Small intestine (tissue), 16 donors: ENCODE results near the gene HMOX2. TPM values are rescaled to one million over a fixed set of nuclear protein-coding genes. Genes with fewer than 3 reads are reported as not detected.
A peak's percentile ranks its signal among the peaks of the same experiment; 100 is the strongest.

ENCODE experiments used
- DNase-seq, 2 donors: peaks; one replicate each; pipeline versions ENCODE4 v3.0.0 to v3.0.0-alpha.2; 2013
- FAIRE-seq: peaks from 2 replicates; lab custom pipeline; 2012; peaks lifted over from hg19 to GRCh38; lab: Jason Lieb, UNC
- H3K27ac ChIP-seq, 3 donors: one replicate each; pipeline ENCODE4 v1.5.1; 2013; ENCODE audit warnings: low read length in 2 of 3, mild to moderate bottlenecking in 2 of 3, control low read depth in 1 of 3, inconsistent platforms in 1 of 3, low read depth in 1 of 3, moderate library complexity in 1 of 3
- H3K27me3 ChIP-seq, 3 donors: one replicate each; pipeline ENCODE4 v1.6.1; 2013; ENCODE audit warnings: low read length in 3 of 3, inconsistent platforms in 1 of 3; ENCODE audit not compliant: control insufficient read depth in 3 of 3, insufficient read depth in 3 of 3
- H3K36me3 ChIP-seq, 3 donors: one replicate each; pipeline ENCODE4 v1.6.1; 2013; ENCODE audit warnings: low read length in 3 of 3, inconsistent platforms in 1 of 3, low read depth in 1 of 3, mild to moderate bottlenecking in 1 of 3, moderate library complexity in 1 of 3; ENCODE audit not compliant: control insufficient read depth in 3 of 3, insufficient read depth in 2 of 3
- H3K4me1 ChIP-seq, 3 donors: one replicate each; pipeline ENCODE4 v1.6.1; 2013; ENCODE audit warnings: low read length in 2 of 3, inconsistent platforms in 1 of 3, low read depth in 1 of 3, mild to moderate bottlenecking in 1 of 3, moderate library complexity in 1 of 3; ENCODE audit not compliant: control insufficient read depth in 3 of 3, insufficient read depth in 2 of 3
- H3K4me3 ChIP-seq, 3 donors: one replicate each; pipeline ENCODE4 v1.5.1; 2013; ENCODE audit warnings: low read length in 3 of 3, control low read depth in 1 of 3, inconsistent platforms in 1 of 3, low read depth in 1 of 3, mild to moderate bottlenecking in 1 of 3, moderate library complexity in 1 of 3
- H3K9me3 ChIP-seq, 2 donors: one replicate each; pipeline ENCODE4 v1.6.1; 2013; ENCODE audit warnings: low read depth in 1 of 2, low read length in 1 of 2; ENCODE audit not compliant: control insufficient read depth in 2 of 2, insufficient read depth in 1 of 2
- WGBS, 3 donors: extraction: QIAGEN DNeasy Blood & Tissue Kit; methylation state at CpG; one replicate each; pipeline ENCODE4 v1.1.7; 2013; 5-methylcytosine and 5-hydroxymethylcytosine counted together
- long read RNA-seq, 10 donors: transcript quantifications; one replicate each; lab custom pipeline, GENCODE V29; 2026
- polyA plus RNA-seq, 4 donors: library from polyadenylated mRNA; stranded (reverse) in 3 of 4; unstranded in 1 of 4; fragments of 200-250 nt in 3 of 4; fragments of 120-200 nt in 1 of 4; gene quantifications; one replicate each; pipeline versions ENCODE4 v1.2.1 to v1.2.3, GENCODE V29; 2013
- donor health status: healthy with polysubstance abuse.
- donor health status: control.
- donor health status: control.
- donor health status: Bipolar disorder and iron deficiency.
- donor health status: healthy.

Gene HMOX2, protein sequence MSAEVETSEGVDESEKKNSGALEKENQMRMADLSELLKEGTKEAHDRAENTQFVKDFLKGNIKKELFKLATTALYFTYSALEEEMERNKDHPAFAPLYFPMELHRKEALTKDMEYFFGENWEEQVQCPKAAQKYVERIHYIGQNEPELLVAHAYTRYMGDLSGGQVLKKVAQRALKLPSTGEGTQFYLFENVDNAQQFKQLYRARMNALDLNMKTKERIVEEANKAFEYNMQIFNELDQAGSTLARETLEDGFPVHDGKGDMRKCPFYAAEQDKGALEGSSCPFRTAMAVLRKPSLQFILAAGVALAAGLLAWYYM
- polyA plus RNA-seq, result 10 to 100 TPM; 42.1 to 89.7 (median 74.6) TPM
- long read RNA-seq, donor 1, result 0 reads
- long read RNA-seq, donor 2, transcript HMOX2-208 (6 exons, 2,147 nt), result major isoform, 9 of 18 reads
- long read RNA-seq, donor 2, partial matches to known transcripts, result 7 of 18 reads
- long read RNA-seq, donor 2, other reads (novel, unspliced or antisense), result 0 of 18 reads
- long read RNA-seq, donor 3, transcript HMOX2-208 (6 exons, 2,147 nt), result major isoform, 10 of 19 reads
- long read RNA-seq, donor 3, partial matches to known transcripts, result 5 of 19 reads
- long read RNA-seq, donor 3, other reads (novel, unspliced or antisense), result 0 of 19 reads
- long read RNA-seq, donor 4, result 0 reads
- long read RNA-seq, donor 5, partial matches to known transcripts, result 0 of 3 reads
- long read RNA-seq, donor 5, other reads (novel, unspliced or antisense), result 0 of 3 reads
- long read RNA-seq, donor 6, transcript HMOX2-208 (6 exons, 2,147 nt), result major isoform, 12 of 22 reads
- long read RNA-seq, donor 6, partial matches to known transcripts, result 8 of 22 reads
- long read RNA-seq, donor 6, other reads (novel, unspliced or antisense), result 0 of 22 reads
- long read RNA-seq, donor 7, transcript HMOX2-208 (6 exons, 2,147 nt), result major isoform, 30 of 43 reads
- long read RNA-seq, donor 7, partial matches to known transcripts, result 11 of 43 reads
- long read RNA-seq, donor 7, other reads (novel, unspliced or antisense), result 0 of 43 reads
- long read RNA-seq, donor 8, partial matches to known transcripts, result 0 of 2 reads
- long read RNA-seq, donor 8, other reads (novel, unspliced or antisense), result 0 of 2 reads
- long read RNA-seq, donor 9, transcript HMOX2-208 (6 exons, 2,147 nt), result major isoform, 5 of 6 reads
- long read RNA-seq, donor 9, partial matches to known transcripts, result 0 of 6 reads
- long read RNA-seq, donor 9, other reads (novel, unspliced or antisense), result 0 of 6 reads
- long read RNA-seq, donor 10, transcript HMOX2-208 (6 exons, 2,147 nt), result major isoform, 10 of 20 reads
- long read RNA-seq, donor 10, partial matches to known transcripts, result 6 of 20 reads
- long read RNA-seq, donor 10, other reads (novel, unspliced or antisense), result 0 of 20 reads

DNA sequence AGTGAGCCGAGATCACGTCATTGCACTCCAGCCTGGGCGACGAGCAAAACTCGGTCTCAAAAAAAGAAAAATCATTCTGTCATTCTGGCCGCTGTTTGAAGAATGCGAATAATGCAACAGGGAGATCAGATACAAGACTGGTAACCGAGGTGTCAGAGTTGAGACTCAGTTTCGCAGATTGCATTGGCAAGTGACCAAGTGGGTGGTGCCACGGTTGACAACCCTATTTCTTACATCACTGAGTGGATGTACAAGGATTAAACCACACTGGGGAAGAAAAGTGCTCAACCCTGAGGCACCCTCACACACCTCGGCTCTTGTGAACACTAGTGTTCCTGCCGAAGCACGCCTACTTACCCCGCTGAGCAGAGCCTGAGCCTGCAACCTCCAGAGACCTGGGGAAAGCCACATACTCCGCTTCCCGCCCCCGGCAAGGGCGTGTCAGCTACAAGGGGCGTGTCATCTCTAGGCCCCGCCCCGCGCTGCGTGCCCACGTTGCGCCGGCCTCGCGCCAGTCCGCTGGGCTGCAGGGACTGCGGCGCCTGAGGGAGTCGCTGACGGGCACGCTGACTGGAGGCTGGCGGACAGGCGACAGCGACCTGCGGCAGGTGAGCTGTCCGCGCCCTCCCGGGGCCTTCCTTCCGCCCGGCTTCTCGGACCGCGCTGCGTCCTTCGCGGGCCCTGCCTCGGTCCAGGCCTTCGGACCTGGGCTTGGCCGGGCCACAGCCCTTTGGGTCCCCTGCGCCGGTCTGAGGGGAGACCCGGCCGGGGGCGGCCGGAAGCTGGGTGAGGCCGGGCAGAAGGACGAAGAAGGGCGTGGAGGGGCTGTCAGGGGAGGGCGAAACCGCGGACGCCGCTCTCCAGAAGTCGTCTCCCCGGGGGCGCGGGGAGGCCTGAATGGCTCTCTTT is at the start of gene HMOX2:
Gene HMOX2 (plus strand): TSS at position 519 of the 909 bp plus-strand sequence. CDS start 29,127 bp downstream, outside the sequence.
- Histone ChIP-seq H3K36me3 (peaks cover 0 to 3% (median 0%) of the 10 kb centered on the region in 3 donors), H3K4me1 (peaks cover 0 to 9% (median 2%) of the 10 kb centered on the region in 3 donors), H3K27ac (peak within 1 kb of the TSS; percentile 76 to 87 (median 86)), H3K9me3 (peaks cover 0 to 10% of the 10 kb centered on the region in 2 donors), H3K4me3 (peak within 1 kb of the TSS; percentile 70 to 88 (median 74)), H3K27me3 (no peaks in the 10 kb centered on the region)
- WGBS, 3 donors, result 8 to 11% (median 8%) methylated on average over 55 to 70 of the region's 70 CpGs
- FAIRE-seq (no peak), DNase-seq (peak; percentile 94 to 97)

DNA sequence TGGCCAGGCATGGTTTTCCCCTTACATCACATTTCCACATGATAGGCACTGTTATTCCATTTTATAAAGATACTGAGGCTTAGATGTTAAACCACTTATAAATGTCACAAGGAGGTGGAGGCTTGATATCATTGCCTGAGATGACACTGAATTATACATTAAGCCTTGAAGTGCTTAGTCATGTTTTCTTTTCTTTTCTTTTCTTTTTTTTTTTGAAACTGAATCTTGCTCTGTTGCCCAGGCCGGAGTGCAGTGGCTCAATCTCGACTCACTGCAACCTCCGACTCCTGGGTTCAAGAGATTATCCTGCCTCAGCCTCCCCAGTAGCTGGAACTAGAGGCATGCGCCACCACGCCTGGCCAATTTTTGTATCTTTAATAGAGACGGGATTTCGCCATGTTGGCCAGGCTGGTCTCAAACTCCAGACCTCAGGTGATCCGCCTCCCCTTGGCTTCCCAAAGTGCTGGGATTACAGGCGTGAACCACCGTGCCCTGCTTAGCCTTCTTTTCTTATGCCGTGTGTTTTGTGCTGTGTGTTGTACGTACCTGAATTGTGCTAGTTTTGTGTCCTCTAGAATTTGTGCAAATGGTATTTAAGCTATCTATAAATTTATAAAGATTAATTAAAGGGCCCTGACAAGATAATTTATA is 49.4 kb upstream of the HMOX2 start:
- Histone ChIP-seq H3K27me3 (no peaks in the 10 kb centered on the region), H3K27ac (peak overlapping the region in 2 of 3 donors; percentile 71 to 100), H3K4me3 (peak overlapping the region in 2 of 3 donors; percentile 96 to 99), H3K4me1 (peaks cover 0 to 13% (median 0%) of the 10 kb centered on the region in 3 donors), H3K36me3 (peaks cover 0 to 29% (median 4%) of the 10 kb centered on the region in 3 donors), H3K9me3 (no peaks in the 10 kb centered on the region)
- FAIRE-seq, result no peak
- no peak for DNase-seq
- 73 to 79% (median 74%) methylated on average over 12 of the region's 12 CpGs for whole genome bisulfite sequencing, 3 donors

DNA sequence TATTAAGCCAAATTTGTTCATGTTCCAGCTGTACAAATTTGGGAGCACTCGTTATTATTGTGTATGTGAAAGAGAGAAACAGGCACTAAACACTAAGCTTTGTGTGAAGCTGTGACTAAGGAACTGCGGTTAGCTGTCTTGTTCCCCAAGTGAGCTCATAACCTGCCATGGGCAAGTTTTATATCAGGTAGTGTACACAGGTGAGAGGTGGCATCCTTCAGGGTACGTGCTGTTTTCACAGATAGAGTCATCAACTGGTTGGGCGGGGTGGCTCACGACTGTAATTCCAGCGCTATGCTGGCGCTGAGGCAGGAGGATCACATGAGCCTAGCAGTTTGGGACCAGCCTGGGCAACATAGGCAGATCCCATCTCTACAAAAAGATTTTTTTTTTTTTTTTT is 47.7 kb upstream of the HMOX2 start:
- Histone ChIP-seq H3K4me1 (peaks cover 0 to 13% (median 0%) of the 10 kb centered on the region in 3 donors), H3K36me3 (peaks cover 0 to 40% (median 7%) of the 10 kb centered on the region in 3 donors), H3K4me3 (no peak overlapping the region), H3K27me3 (no peaks in the 10 kb centered on the region), H3K27ac (no peak overlapping the region), H3K9me3 (no peaks in the 10 kb centered on the region)
- 89 to 93% (median 91%) methylated on average over 7 of the region's 7 CpGs for WGBS, 3 donors
- FAIRE-seq, result no peak
- no peak for DNase-seq

DNA sequence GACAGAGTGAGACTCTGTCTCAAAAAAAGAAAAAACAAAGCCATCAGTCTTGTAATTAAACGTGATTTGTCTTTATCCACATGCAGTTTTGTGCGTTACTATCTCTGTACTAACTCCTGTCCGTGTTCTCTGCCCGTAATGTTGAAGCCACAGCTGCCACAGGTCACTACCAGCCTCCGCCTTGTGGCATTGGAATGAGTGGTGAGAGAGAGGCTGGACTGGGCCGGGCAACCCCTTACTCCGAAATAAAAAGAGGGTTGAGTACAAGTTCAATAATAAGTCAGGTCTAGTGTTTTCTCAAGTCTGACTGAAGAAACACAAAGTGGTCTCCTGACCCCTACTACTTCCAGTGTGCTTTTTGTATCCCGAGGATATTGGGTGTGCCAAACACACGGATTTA is 45.2 kb upstream of the HMOX2 start:
- DNase-seq (no peak), FAIRE-seq (no peak)
- 86 to 89% (median 87%) methylated on average over 9 of the region's 9 CpGs for WGBS, 3 donors
- Histone ChIP-seq H3K9me3 (no peaks in the 10 kb centered on the region), H3K27ac (no peak overlapping the region), H3K4me1 (peaks cover 0 to 10% (median 0%) of the 10 kb centered on the region in 3 donors), H3K27me3 (no peaks in the 10 kb centered on the region), H3K36me3 (peaks cover 5 to 53% (median 7%) of the 10 kb centered on the region in 3 donors), H3K4me3 (no peak overlapping the region)

DNA sequence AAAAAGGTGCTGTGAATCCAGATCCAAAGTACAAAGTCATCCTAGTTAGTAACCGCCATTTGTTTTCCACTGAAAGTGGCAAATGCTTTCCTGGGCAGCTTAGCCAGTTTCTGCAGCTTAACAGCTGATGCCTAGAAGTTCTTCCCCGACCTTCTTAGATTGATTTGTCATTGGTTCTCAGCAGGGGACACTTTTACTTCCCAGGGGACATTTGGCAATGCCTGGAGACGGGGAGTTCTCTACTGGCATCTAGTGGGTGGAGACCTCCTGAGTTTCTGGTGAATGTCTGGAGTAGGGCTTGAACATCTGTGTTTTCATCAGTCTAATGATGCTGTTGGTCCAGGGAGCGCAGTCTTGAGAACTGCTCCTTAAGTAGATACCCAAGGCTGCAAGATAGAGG is 43.0 kb upstream of the HMOX2 start:
- Histone ChIP-seq H3K9me3 (no peaks in the 10 kb centered on the region), H3K4me3 (no peak overlapping the region), H3K27me3 (no peaks in the 10 kb centered on the region), H3K4me1 (no peaks in the 10 kb centered on the region), H3K36me3 (peaks cover 5 to 68% (median 10%) of the 10 kb centered on the region in 3 donors), H3K27ac (no peak overlapping the region)
- no peak for FAIRE-seq
- WGBS, 3 donors, result 89 to 90% (median 90%) methylated on average over 4 of the region's 4 CpGs
- DNase-seq, result no peak

DNA sequence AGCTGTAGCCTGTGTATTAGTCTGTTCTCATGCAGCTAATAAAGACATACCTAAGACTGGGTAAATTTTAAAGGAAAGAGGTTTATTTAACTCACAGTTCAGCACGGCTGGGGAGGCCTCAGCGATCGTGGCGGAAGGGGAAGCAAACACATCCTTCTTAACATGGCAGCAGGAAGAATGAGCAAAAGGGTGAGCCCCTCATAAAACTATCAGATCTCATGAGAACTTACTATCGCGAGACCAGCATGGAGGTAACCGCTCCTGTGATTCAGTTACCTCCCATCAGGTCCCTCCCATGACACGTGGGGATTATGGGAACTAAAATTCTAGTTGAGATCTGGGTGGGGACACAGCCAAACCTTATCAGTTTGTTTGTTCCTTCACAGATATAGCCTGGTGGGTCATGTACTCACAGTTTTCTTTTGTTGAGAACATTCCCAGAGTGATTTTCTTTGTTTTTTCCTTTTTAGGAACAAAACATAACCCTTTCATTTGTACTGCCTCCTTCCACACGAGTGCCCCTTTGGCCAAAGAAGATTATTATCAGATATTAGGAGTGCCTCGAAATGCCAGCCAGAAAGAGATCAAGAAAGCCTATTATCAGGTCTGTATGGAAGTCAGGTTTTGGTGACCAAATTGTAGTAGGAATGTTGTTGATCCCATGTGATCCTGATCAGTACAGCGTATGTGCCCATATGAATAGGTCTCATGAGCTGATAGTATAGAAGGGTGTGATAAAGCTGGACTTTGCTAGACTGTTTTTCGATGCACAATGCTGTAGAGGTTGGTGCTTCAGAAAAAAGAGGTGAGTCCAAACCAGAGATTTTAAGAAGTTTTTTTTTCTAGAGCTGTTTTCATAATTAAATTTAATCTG is 42.0 kb upstream of the HMOX2 start:
- H3K9me3 ChIP-seq, result no peaks in the 10 kb centered on the region
- 83 to 85% (median 85%) methylated on average over 12 of the region's 12 CpGs for WGBS, 3 donors
- FAIRE-seq, result no peak
- no peak overlapping the region for H3K27ac ChIP-seq
- H3K4me1 ChIP-seq, result no peaks in the 10 kb centered on the region
- no peak for DNase-seq
- H3K27me3 ChIP-seq, result no peaks in the 10 kb centered on the region
- no peak overlapping the region for H3K4me3 ChIP-seq
- peaks cover 5 to 66% (median 10%) of the 10 kb centered on the region in 3 donors for H3K36me3 ChIP-seq
